ENCODE measurements around the gene CRYBA2. TPM values are rescaled to one million over a fixed set of nuclear protein-coding genes. Genes with fewer than 3 reads are reported as not detected.

CRYBA2 gene
- total and polyA plus RNA-seq, 9 of the 15 experiments (the other 6 are each of a cell fraction or from before 2014, with no cell fraction given) = 0.11 to 1.8 (median 0.62) TPM; not detected in 5

- TF ChIP-seq ZNF778 (CRISPR knock-in tag; IDR thresholded peaks at IDR 0.05) (no peak), ZNF589 (CRISPR knock-in tag; IDR thresholded peaks at IDR 0.05; ENCODE audit: low read depth) (no peak), ZNF592 (IDR thresholded peaks at IDR 0.05) (no peak), ZNF830 (CRISPR knock-in tag; IDR thresholded peaks at IDR 0.05) (no peak), ZNF561 (CRISPR knock-in tag; conservative IDR thresholded peaks at IDR 0.05) (no peak), HDAC2 (IDR thresholded peaks at IDR 0.05) (0 out of 2 replicates have a peak, but pooled peaks have one; percentile 37), SMARCC2 (IDR thresholded peaks at IDR 0.05; ENCODE audit: low read depth) (no peak), PRDM10 (IDR thresholded peaks at IDR 0.05; ENCODE audit: partially characterized antibody) (no peak), U2AF2 (optimal IDR thresholded peaks at IDR 0.05; ENCODE audit: low read depth, low read length) (no peak), PHB (CRISPR knock-in tag; IDR thresholded peaks at IDR 0.05) (no peak), SP2 (IDR thresholded peaks at IDR 0.05; ENCODE audit: extremely low read depth, low read depth, low read length, poor library complexity, severe bottlenecking) (no peak), MBD2 (IDR thresholded peaks at IDR 0.05; ENCODE audit: borderline replicate concordance, low read depth) (no peak), BCOR (IDR thresholded peaks at IDR 0.05) (no peak), ATF2 (CRISPR knock-in tag; IDR thresholded peaks at IDR 0.05) (no peak), ZNF134 (CRISPR knock-in tag; conservative IDR thresholded peaks at IDR 0.05) (no peak), ZNF282 (CRISPR knock-in tag; IDR thresholded peaks at IDR 0.05) (no peak), DLX4 (CRISPR knock-in tag; IDR thresholded peaks at IDR 0.05) (no peak), IFI16 (CRISPR knock-in tag; IDR thresholded peaks at IDR 0.05) (no peak), KAT7 (CRISPR knock-in tag; IDR thresholded peaks at IDR 0.05; ENCODE audit: borderline replicate concordance) (no peak), ZNF140 (CRISPR knock-in tag; IDR thresholded peaks at IDR 0.05) (no peak)
Observed at GRCh38 chr2:218962859-218963492, 30.2 kb downstream of the CRYBA2 start (continued).

Data from K562 (cell line).